Thyroid gland (tissue), 4 donors: ENCODE results near the gene CLCA2. TPM values are rescaled to one million over a fixed set of nuclear protein-coding genes. Genes with fewer than 3 reads are reported as not detected.

ENCODE experiments used
- DNase-seq, 2 donors: peaks; one replicate each; pipeline ENCODE4 v3.0.0-alpha.2; 2019
- H3K27ac ChIP-seq, 3 donors: fragments of 200-600 bp; sonication (generic); 1 replicate in 2 of 3; 2 replicates in 1 of 3; pipeline ENCODE4 v1.5.1; 2016 to 2019; ENCODE audit warnings: mild to moderate bottlenecking in 1 of 3, moderate library complexity in 1 of 3
- H3K27me3 ChIP-seq: fragments of 200-600 bp; sonication (generic); one replicate; pipeline ENCODE4 v1.5.1; 2019
- H3K36me3 ChIP-seq, 2 donors: fragments of 200-600 bp; sonication (generic); one replicate each; pipeline ENCODE4 v1.5.1; 2016 to 2019
- H3K4me1 ChIP-seq, 2 donors: fragments of 200-600 bp; sonication (generic); one replicate each; pipeline ENCODE4 v1.5.1; 2017 to 2019
- H3K4me3 ChIP-seq, 3 donors: fragments of 200-600 bp; sonication (generic); replicated peaks in 1 of 3; 1 replicate in 2 of 3; 2 replicates in 1 of 3; pipeline ENCODE4 v1.5.1; 2016; ENCODE audit warnings: mild to moderate bottlenecking in 1 of 3
- H3K9me3 ChIP-seq: fragments of 200-600 bp; sonication (generic); one replicate; pipeline ENCODE4 v1.5.1; 2017
- CTCF ChIP-seq, 6 experiments: fragments of 200-600 bp in 3 of 6; fragments of 450-650 bp in 3 of 6; sonication (generic) in 3 of 6; IDR thresholded peaks; one replicate each; pipeline ENCODE4 v1.5.1; 2016 to 2019; ENCODE audit warnings: antibody characterized with exemption in 6 of 6, mild to moderate bottlenecking in 2 of 6, inconsistent platforms in 1 of 6, moderate library complexity in 1 of 6
- POLR2A ChIP-seq, 2 donors: fragments of 450-650 bp; IDR thresholded peaks; one replicate each; pipeline ENCODE4 v1.6.1; 2017; ENCODE audit warnings: antibody characterized with exemption in 2 of 2, mild to moderate bottlenecking in 2 of 2, moderate library complexity in 1 of 2
- WGBS, 2 donors: methylation state at CpG; one replicate each; pipeline ENCODE4 v1.1.5; 2017; 5-methylcytosine and 5-hydroxymethylcytosine counted together
- intact Hi-C: fragments of 100-400 bp; cut with DNase I; formaldehyde crosslinking; loops from one replicate; pipeline ENCODE4 v1.15.1; 2023
- total RNA-seq, 4 donors: library from RNA; depleted of rRNA; stranded (reverse); fragments of >200 nt; gene quantifications; one replicate each; pipeline ENCODE4 v1.2.3, GENCODE V29; 2016

Gene CLCA2
- total RNA-seq, 4 donors from 2014 or later: not detected

GRCh38 chr1:86504895-86505563 is 81.1 kb downstream of the CLCA2 start:
- H3K4me3 ChIP-seq: no peak overlapping the region
- TF ChIP-seq CTCF (IDR thresholded peaks at IDR 0.05) (no peak), POLR2A (IDR thresholded peaks at IDR 0.05) (no peak)
- no peaks in the 10 kb centered on the region for H3K36me3 ChIP-seq
- no peaks in the 10 kb centered on the region for H3K27me3 ChIP-seq
- peak; percentile 60 to 65 for DNase-seq
- peaks cover 0 to 14% of the 10 kb centered on the region in 2 donors for H3K4me1 ChIP-seq
- WGBS, 2 donors: 80 to 82% methylated on average over 9 of the region's 9 CpGs
- no peaks in the 10 kb centered on the region for H3K9me3 ChIP-seq
- intact Hi-C loops: no loop called here
- peak overlapping the region in 2 of 3 donors; percentile 69 to 91 for H3K27ac ChIP-seq

- H3K27me3 ChIP-seq: no peaks in the 10 kb centered on the region
- intact Hi-C loops: no loop called here
- no peaks in the 10 kb centered on the region for H3K36me3 ChIP-seq
- no peak for TF ChIP-seq POLR2A (IDR thresholded peaks at IDR 0.05)
- no peak for TF ChIP-seq CTCF (IDR thresholded peaks at IDR 0.05)
- H3K27ac ChIP-seq: no peak overlapping the region
- no peak overlapping the region for H3K4me3 ChIP-seq
- peaks cover 0 to 14% of the 10 kb centered on the region in 2 donors for H3K4me1 ChIP-seq
- no peak for DNase-seq
- 81 to 83% methylated on average over 4 of the region's 4 CpGs for WGBS, 2 donors
- no peaks in the 10 kb centered on the region for H3K9me3 ChIP-seq
Measured at GRCh38 chr1:86505564-86505902, 81.6 kb downstream of the CLCA2 start.

Other genes starting within 250 kb of the CLCA2 start
- gene ODF2L, start 27.8 kb upstream of the CLCA2 start, total RNA-seq: 100 to 1,000 TPM in 1 of 4 donors, 10 to 100 TPM in 3; 48.2 to 111 (median 64.7) TPM
- not detected for gene CLCA1, start 44.8 kb downstream of the CLCA2 start, total RNA-seq
- not detected for gene CLCA4, start 122.9 kb downstream of the CLCA2 start, total RNA-seq